ENCODE measurements around the gene PLIN4.
"Not testable (repeated sequence)": the region's sequence is repeated elsewhere in the genome, so short reads cannot be mapped to it uniquely, and the experiment has no call there.

The PLIN4 gene, protein sequence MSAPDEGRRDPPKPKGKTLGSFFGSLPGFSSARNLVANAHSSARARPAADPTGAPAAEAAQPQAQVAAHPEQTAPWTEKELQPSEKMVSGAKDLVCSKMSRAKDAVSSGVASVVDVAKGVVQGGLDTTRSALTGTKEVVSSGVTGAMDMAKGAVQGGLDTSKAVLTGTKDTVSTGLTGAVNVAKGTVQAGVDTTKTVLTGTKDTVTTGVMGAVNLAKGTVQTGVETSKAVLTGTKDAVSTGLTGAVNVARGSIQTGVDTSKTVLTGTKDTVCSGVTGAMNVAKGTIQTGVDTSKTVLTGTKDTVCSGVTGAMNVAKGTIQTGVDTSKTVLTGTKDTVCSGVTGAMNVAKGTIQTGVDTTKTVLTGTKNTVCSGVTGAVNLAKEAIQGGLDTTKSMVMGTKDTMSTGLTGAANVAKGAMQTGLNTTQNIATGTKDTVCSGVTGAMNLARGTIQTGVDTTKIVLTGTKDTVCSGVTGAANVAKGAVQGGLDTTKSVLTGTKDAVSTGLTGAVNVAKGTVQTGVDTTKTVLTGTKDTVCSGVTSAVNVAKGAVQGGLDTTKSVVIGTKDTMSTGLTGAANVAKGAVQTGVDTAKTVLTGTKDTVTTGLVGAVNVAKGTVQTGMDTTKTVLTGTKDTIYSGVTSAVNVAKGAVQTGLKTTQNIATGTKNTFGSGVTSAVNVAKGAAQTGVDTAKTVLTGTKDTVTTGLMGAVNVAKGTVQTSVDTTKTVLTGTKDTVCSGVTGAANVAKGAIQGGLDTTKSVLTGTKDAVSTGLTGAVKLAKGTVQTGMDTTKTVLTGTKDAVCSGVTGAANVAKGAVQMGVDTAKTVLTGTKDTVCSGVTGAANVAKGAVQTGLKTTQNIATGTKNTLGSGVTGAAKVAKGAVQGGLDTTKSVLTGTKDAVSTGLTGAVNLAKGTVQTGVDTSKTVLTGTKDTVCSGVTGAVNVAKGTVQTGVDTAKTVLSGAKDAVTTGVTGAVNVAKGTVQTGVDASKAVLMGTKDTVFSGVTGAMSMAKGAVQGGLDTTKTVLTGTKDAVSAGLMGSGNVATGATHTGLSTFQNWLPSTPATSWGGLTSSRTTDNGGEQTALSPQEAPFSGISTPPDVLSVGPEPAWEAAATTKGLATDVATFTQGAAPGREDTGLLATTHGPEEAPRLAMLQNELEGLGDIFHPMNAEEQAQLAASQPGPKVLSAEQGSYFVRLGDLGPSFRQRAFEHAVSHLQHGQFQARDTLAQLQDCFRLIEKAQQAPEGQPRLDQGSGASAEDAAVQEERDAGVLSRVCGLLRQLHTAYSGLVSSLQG (N-terminal part only)

GRCh38 chr19:4518345-4519171 is at the start of gene PLIN4:
TSS of gene PLIN4 (minus strand) at chr19:4518486. CDS start at chr19:4518272, 214 bp downstream.
- Histone ChIP-seq H3K36me3 (ENCODE audit: control insufficient read depth, insufficient read depth, low read length) (no peaks in the 10 kb centered on the region), H3K9me3 (ENCODE audit: control insufficient read depth, insufficient read depth, low read depth, low read length) (no peaks in the 10 kb centered on the region), H3K27me3 (ENCODE audit: control insufficient read depth, insufficient read depth, low read length) (peaks cover 39% of the 10 kb centered on the region), H3K4me1 (ENCODE audit: control insufficient read depth, insufficient read depth, low read length) (peaks cover 7% of the 10 kb centered on the region; the same call in 1 of the 2 replicates), H3K27ac (ENCODE audit: low read depth, low read length) (no peak within 1 kb of the TSS), H3K9ac (ENCODE audit: low read length) (no peak within 1 kb of the TSS), H3K4me3 (ENCODE audit: low read depth, low read length) (no peak within 1 kb of the TSS)

GRCh38 chr19:4567584-4568071 is 49.3 kb upstream of the PLIN4 start:
- no peak overlapping the region for H3K27ac ChIP-seq (ENCODE audit: low read depth, low read length)
- H3K9me3 ChIP-seq (ENCODE audit: control insufficient read depth, insufficient read depth, low read depth, low read length) = no peaks in the 10 kb centered on the region
- H3K36me3 ChIP-seq (ENCODE audit: control insufficient read depth, insufficient read depth, low read length) = no peaks in the 10 kb centered on the region
- no peaks in the 10 kb centered on the region for H3K4me1 ChIP-seq (ENCODE audit: control insufficient read depth, insufficient read depth, low read length)
- H3K4me3 ChIP-seq (ENCODE audit: low read depth, low read length) = no peak overlapping the region
- no peaks in the 10 kb centered on the region for H3K27me3 ChIP-seq (ENCODE audit: control insufficient read depth, insufficient read depth, low read length)
- no peak overlapping the region for H3K9ac ChIP-seq (ENCODE audit: low read length)

DNA sequence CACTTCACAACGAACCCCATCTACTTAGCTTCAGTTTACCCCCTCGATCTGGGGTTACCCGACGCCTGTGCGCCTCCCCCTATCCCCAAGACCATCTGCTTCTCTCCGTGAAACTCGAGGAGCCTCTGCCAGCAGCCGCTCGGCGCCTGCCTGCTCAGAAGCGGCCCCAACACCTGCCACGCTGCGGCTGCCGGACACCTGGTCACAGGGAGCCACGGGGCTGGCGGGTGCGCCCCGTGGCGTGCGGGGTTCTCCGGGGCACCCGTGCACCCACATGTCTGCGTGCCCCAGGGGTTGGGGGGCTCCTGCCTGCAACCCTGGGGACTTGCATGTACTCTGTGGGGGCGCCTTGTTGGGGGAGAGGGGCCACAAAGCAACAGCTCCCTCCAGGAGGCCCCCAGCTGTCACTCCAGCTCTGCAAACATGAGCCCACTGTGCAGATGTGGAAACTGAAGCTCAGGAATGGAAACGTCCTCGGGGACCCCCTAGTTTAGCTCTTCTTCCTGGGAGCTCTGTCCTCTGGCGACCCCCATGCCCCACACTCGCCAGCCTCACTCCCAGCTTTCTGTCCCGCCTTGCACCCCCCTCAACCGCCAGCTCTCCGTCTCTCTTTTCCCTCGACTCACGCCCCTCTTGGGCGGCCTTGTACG is 48.2 kb upstream of the PLIN4 start:
- H3K27me3 ChIP-seq (ENCODE audit: control insufficient read depth, insufficient read depth, low read length) = no peaks in the 10 kb centered on the region
- H3K9ac ChIP-seq (ENCODE audit: low read length) = no peak overlapping the region
- H3K27ac ChIP-seq (ENCODE audit: low read depth, low read length) = no peak overlapping the region
- no peaks in the 10 kb centered on the region for H3K36me3 ChIP-seq (ENCODE audit: control insufficient read depth, insufficient read depth, low read length)
- H3K9me3 ChIP-seq (ENCODE audit: control insufficient read depth, insufficient read depth, low read depth, low read length) = no peaks in the 10 kb centered on the region
- H3K4me3 ChIP-seq (ENCODE audit: low read depth, low read length) = no peak overlapping the region
- H3K4me1 ChIP-seq (ENCODE audit: control insufficient read depth, insufficient read depth, low read length) = no peaks in the 10 kb centered on the region

- H3K27me3 ChIP-seq (ENCODE audit: control insufficient read depth, insufficient read depth, low read length); H3K9me3 ChIP-seq (ENCODE audit: control insufficient read depth, insufficient read depth, low read depth, low read length); H3K9ac ChIP-seq (ENCODE audit: low read length); H3K4me1 ChIP-seq (ENCODE audit: control insufficient read depth, insufficient read depth, low read length); H3K27ac ChIP-seq (ENCODE audit: low read depth, low read length); H3K36me3 ChIP-seq (ENCODE audit: control insufficient read depth, insufficient read depth, low read length); H3K4me3 ChIP-seq (ENCODE audit: low read depth, low read length): not testable (repeated sequence)
These were observed 45.3 kb upstream of the PLIN4 start for GRCh38 chr19:4563562-4563961.

DNA sequence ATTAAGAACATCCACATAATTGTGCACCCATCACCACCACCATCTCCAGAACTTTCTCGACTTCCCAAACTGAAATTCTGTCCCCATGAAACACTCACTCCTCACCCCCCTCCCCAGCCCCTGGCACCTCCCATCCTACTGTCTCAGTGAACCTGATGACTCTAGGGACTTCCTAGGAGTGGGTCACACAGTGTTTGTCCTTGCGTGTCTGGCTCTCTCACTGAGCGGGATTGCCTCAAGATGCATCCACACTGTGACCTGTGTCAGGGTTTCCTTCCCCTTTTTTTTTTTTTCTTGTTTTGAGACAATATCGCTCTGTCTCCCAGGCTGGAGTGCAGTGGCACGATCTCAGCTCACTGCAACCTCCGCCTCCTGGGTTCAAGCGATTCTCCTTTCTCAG is 43.8 kb upstream of the PLIN4 start:
- not testable (repeated sequence) for H3K27ac ChIP-seq (ENCODE audit: low read depth, low read length); H3K4me1 ChIP-seq (ENCODE audit: control insufficient read depth, insufficient read depth, low read length)

GRCh38 chr19:4559569-4559968 is 41.3 kb upstream of the PLIN4 start, which contains the start of gene SEMA6B:
TSS of gene SEMA6B (minus strand) at chr19:4559684. CDS start at chr19:4558457, 1,227 bp downstream.
- Histone ChIP-seq H3K4me3 (ENCODE audit: low read depth, low read length) (no peak within 1 kb of the TSS), H3K9ac (ENCODE audit: low read length) (no peak within 1 kb of the TSS), H3K4me1 (ENCODE audit: control insufficient read depth, insufficient read depth, low read length) (peaks cover 2% of the 10 kb centered on the region; the same call in 1 of the 2 replicates), H3K27me3 (ENCODE audit: control insufficient read depth, insufficient read depth, low read length) (no peaks in the 10 kb centered on the region; the same call in 1 of the 2 replicates), H3K27ac (ENCODE audit: low read depth, low read length) (no peak within 1 kb of the TSS), H3K9me3 (ENCODE audit: control insufficient read depth, insufficient read depth, low read depth, low read length) (no peaks in the 10 kb centered on the region), H3K36me3 (ENCODE audit: control insufficient read depth, insufficient read depth, low read length) (peaks cover 9% of the 10 kb centered on the region)

More for the DNA sequence above, 43.8 kb upstream of the PLIN4 start:
- H3K36me3 ChIP-seq (ENCODE audit: control insufficient read depth, insufficient read depth, low read length); H3K4me3 ChIP-seq (ENCODE audit: low read depth, low read length); H3K9me3 ChIP-seq (ENCODE audit: control insufficient read depth, insufficient read depth, low read depth, low read length); H3K9ac ChIP-seq (ENCODE audit: low read length); H3K27me3 ChIP-seq (ENCODE audit: control insufficient read depth, insufficient read depth, low read length): not testable (repeated sequence)

DNA sequence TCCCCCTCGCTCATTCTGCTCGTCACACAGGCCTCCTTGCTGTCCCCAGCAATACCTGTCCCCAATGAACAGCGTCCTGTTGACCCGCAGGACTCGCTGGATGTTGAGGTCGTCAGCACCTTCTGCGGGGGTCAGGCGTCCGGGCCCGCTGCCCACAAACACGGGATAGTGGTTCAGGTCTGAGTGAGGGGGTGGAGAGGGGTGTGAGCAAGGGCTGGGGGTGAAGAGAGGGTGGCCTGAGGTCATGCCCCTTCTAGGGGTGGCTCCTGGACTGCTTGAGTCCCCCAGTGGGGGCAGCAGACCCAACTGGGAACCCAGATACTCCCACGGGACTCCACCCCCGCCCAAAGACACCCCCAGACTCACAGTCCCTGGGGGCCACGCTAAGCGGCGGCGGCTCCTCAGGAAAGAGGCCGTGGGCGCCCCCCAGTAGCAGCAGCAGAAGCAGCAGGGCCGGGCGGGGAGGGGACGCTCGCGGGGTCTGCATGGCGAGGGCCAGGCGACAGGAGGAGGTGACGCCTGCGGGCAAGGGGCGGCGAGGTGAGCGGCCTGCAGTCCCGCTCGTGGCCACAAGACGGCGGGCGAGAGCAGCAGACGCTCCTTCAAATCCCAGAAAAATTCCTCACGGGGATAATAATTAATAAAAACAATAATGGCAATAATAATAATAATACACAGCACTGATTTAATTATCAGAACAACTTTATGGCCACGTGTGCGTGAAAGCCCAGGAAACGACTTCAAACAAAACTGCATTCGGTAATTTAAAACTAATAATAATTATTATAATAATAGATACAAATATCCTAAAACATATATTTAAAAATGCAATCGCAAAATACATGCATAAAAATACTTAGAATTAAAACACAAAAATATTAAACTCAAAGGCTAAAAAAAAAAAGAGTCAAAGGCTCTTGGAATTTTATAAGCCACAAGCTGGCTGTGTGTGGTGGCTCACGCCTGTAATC is 40.0 kb upstream of the PLIN4 start:
- H3K9me3 ChIP-seq (ENCODE audit: control insufficient read depth, insufficient read depth, low read depth, low read length) = no peaks in the 10 kb centered on the region
- H3K27me3 ChIP-seq (ENCODE audit: control insufficient read depth, insufficient read depth, low read length) = no peaks in the 10 kb centered on the region; the same call in 1 of the 2 replicates
- no peak overlapping the region for H3K9ac ChIP-seq (ENCODE audit: low read length)
- H3K4me1 ChIP-seq (ENCODE audit: control insufficient read depth, insufficient read depth, low read length) = peaks cover 2% of the 10 kb centered on the region; the same call in 1 of the 2 replicates
- H3K36me3 ChIP-seq (ENCODE audit: control insufficient read depth, insufficient read depth, low read length) = peaks cover 21% of the 10 kb centered on the region
- no peak overlapping the region for H3K27ac ChIP-seq (ENCODE audit: low read depth, low read length)
- H3K4me3 ChIP-seq (ENCODE audit: low read depth, low read length) = no peak overlapping the region

- Histone ChIP-seq H3K9ac (ENCODE audit: low read length) (no peak overlapping the region), H3K4me3 (ENCODE audit: low read depth, low read length) (peak overlapping the region; percentile 40; the same call in 1 of the 2 replicates), H3K9me3 (ENCODE audit: control insufficient read depth, insufficient read depth, low read depth, low read length) (no peaks in the 10 kb centered on the region), H3K27ac (ENCODE audit: low read depth, low read length) (no peak overlapping the region), H3K27me3 (ENCODE audit: control insufficient read depth, insufficient read depth, low read length) (no peaks in the 10 kb centered on the region; the same call in 1 of the 2 replicates), H3K4me1 (ENCODE audit: control insufficient read depth, insufficient read depth, low read length) (peaks cover 2% of the 10 kb centered on the region; the same call in 1 of the 2 replicates), H3K36me3 (ENCODE audit: control insufficient read depth, insufficient read depth, low read length) (peaks cover 30% of the 10 kb centered on the region)
These were observed 39.1 kb upstream of the PLIN4 start for GRCh38 chr19:4557144-4557970.

All from HUES6 (cell line).